NCI-H2196 treated with DMSO at 0.1 percent for 48 hours (cell line): ENCODE data around the gene GPM6B.

Experiments
- DNase-seq: peaks from one replicate; lab custom pipeline; 2025; ENCODE audit not compliant: unreplicated experiment; lab: John Stamatoyannopoulos, UW

Gene GPM6B, protein sequence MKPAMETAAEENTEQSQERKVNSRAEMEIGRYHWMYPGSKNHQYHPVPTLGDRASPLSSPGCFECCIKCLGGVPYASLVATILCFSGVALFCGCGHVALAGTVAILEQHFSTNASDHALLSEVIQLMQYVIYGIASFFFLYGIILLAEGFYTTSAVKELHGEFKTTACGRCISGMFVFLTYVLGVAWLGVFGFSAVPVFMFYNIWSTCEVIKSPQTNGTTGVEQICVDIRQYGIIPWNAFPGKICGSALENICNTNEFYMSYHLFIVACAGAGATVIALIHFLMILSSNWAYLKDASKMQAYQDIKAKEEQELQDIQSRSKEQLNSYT

DNA sequence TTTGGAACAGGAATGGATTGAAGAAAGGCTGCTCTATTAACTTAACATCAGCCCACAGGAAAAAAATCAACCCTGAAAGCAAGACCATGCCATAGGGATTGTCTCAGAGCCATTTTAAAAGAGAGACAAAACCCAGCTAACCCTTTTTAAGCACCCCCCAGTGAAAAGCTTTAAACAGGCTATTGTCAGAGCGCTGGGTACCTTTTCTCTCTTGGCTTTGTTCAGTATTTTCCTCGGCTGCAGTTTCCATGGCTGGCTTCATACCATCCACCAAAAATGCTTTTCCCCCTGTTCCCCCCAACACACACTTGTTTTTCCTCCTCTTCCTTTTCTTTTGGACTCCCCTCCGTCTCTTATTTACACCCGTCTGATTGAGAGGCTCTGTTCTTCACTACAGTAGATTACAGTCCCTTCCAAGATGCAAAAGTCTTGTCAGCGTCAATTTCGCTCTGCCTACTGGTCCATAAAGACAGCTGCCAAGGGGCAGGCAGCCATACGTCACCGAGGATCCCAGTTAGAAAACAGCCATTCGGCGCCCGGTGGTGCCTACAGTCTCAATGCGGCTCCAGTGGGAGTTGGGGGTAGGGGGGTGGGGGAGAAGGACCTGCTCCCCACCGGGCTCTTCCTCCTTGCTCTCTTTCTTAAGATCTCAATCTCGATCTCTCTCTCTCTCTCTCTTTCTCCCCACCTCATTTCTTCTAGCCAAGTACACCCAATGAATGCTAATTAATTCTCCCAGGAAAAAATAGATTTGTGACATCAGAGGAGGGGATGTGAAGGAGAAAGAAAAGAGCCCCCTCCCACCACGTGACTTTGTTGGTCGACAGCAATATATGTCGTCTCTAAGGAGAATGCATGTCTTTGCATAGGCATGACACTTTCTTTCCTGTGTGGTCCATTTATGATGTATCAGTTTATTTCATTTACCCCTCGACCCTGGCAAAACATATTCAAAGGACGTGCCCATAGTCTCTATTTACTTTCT is at the start of gene GPM6B:
Gene GPM6B, minus strand, starts transcription at position 451 of the 985 bp plus-strand sequence. Its CDS starts 189 bp downstream, at position 262.
- DNase-seq: no peak

DNA sequence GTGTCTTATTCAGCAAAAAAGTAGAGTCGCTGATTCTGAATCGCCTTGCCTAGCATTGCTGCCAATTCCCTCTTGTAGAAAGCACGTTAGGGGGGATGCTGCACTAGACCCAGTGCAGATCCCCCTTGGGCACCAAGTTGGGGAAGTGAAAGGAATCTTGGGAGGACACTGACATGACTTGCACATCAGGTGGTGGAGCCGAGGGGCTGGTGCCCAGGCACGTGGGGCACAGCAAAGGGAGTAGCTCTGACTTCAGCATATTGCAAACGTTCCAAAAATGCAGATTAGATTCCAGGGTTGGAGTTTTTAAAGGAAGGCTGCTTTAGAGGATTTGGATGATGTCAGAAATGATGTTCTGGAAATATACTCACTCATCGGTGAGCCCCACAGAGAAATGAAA is 47.4 kb upstream of the GPM6B start:
- DNase-seq: no peak

DNA sequence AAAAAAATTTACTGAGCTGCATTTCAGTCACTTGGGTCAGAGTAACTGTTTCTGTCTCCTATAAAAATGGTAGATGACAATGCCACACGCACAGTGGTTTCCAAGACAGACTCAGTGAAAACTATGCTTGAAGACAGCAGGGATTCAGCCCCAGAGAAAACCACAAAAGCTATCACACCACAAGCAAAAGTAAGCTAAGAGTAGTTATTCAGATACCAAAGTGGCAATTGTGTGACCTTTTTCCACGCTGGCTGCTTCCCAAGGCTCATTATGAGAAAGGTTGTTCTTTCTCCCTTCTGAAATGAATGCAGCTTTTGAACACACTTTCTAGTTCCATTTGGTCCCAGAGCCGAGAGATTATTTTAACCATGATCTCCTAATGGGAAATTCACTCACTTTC is 46.4 kb upstream of the GPM6B start:
- no peak for DNase-seq

DNA sequence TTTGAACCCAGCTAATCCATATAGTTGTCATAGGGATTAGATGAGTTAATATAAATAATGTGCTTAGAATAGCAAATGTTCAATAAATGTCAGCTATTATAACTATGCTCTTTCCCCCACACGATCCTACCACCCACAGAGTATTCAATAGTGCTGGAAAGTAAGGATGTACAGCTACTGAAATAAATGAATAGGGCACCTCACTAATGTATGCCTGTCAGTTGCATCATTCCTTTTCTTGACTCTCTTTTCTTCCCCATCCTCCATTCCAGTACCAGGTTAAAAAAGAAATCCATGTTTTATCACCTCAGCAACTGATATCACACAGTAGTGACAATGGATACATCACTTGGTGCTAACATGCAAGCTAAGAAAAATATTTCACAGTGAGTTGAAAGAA is 42.8 kb upstream of the GPM6B start:
- DNase-seq: no peak

DNA sequence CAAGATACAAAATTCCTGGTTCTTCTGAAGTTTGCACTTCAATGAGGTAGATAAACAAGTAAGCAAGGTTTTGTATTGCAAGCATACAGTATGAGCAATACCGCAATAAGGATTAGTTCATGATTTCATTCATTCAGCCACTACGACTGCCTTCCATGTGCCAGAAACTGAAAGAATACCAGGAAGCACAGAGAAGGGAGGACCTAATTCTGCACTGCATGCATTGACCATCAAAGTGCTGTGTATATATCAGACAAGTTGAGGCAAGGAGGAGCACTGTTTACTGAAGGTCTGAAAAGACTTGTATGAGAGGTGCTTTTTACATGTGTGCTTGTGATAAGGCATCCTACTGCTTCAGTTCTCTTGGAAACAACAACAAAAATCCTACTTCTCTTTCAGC is 40.9 kb upstream of the GPM6B start:
- no peak for DNase-seq

DNA sequence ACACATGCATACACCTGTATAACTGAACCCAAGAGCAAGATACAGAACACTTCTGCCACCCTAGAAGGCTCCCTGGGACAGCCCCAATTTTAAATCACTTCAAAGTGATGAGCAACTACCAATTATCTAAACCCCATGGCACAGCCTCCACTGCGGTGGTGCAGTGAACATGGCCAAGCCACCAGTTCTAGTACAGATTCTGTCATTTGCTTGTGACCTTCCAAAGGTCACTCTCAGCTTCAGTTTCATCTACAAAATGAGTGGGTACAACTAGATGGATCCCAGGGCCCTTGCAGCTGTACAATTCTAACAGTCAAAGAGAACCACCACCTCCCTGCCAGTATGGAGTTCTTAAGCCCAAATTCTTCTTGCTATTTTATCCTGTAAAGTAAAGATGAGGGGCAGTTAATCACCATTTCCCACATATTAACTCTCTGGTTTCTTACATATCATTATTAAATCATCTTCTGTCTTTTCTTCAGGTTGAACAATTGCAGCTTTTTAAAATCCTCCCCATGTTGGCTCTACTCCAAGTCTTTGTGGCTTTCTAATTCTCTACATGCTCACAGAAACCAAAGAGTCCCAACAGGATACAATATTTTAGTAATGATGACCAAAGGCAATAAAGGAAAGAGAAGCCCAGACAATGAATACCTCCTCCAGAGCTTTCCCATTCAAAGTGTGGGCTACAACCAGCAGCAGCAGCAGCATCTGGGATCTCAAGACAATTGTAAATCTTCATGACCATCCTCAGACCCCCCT is 39.0 kb upstream of the GPM6B start:
- no peak for DNase-seq

DNA sequence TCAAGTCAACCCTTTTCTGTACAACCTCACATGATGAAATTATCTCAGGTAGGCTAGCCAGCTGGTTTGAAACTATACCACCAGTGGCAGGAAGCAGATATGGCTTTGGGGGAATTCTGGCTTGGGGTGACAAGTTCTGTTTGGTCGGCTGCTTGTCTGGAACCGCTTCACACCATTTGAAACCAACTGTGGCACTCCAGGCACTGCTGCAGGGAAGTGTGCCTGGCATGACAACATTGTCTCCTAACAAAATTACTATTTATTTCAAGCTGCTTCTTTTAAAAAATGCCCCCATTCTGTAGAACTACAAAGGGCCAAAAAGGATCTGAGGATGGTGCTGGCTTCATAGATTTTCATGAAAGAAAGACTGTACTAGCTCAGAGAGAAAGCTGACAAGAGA is 37.1 kb upstream of the GPM6B start:
- DNase-seq: no peak

DNA sequence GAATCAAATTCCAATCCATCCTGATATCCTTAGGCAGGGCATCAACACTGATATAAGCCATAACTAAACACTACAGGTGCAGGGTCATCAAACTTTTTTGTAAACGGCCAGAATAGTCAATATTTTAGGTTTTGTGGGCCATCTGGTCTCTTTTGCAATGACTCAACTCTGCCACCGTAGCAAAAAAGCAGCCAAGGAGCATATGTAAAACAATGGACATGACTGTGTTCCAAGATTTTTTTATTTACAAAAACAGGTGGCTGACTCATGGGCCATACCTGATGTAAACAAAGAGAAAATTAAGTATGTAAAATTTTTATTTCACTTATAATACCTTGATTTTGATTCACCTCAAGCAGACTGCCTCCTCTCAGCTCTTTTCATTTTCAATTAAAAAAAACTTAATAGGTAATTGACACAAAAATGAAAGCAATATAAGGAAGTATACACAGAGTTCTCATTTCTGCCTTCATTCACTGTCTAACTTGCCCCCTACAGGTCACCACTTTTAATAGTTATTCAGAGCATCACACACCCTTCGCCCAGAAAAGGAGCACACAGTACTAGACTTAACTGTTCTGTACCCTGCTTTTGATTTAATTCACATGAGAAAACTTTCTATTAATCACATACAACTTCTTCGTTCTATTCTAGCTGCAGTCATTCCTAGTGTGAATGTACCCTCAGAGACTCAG is 35.3 kb upstream of the GPM6B start:
- no peak for DNase-seq

DNA sequence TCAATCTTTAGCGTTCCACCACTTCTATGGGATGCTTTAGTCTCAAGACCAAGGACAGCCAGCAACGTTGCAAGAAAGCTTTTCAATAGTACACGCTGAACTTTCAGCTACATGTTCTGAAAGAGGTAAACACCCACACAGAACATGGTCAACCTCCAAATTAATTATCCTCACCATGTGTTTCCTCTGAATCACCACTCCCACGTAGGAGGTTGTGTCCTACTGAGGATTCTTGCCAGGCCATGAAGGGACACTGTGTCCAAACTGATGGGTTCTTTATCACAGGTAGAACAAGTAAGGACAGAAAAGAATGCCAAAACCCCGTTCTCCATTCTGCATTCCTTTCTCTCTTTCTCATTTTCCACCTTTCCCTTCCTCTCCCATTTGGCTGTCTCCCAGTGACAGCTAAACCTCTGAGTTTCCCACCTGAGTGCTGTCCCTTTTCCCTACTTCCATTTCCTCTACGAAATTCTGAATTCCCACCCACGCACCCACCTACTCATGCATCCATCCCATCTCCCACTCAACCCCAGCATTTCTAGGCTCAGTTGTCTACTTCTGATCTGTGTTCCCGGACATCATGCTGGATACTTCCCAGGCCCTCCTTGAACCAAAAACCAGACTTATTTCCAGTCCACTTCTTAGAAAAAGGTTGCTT is 29.0 kb upstream of the GPM6B start:
- no peak for DNase-seq

DNA sequence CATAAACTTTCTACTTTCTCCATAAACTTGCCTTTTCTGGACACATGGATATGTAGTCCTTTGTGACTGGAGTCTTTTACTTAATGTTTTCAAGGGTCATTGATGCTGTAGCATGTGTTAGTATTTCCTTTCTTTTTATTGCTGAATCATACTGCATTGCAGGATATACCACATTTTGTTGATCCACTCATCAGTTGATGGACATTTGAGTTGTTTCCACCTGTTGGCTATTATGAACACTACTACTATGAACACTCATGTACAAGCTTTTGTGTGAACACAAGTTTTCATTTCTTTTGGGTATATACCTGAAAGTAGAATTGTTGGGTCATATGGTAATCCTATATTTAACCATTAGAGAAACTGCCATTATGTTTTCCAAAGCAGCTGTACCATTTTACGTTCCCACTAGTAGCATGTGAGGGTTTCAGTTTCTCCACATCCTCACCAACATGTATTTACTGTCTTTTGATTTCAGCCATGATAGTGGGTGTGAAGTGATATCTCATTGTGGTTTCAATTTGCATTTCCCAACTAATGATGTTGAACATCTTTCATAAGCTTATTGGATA is 26.3 kb upstream of the GPM6B start:
- no peak for DNase-seq

DNA sequence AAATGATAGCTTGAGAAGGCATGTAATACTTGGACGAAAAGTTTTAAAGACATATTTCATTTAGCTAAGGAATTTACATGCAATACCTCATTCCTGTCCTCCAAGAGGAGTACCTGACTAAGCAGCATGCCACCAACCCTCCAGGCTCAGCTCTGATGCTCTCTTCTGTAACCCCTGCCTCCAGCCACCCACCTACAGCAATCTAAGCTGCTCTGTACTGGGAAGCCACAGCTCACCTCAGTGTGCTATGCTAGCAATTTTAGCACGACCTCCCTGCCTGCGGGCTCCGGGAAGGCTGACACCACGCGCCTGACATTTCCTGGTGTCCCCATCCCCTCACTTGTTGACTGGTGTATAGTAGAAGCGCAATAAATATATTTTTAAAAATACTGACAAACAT is 23.2 kb upstream of the GPM6B start:
- DNase-seq: no peak

DNA sequence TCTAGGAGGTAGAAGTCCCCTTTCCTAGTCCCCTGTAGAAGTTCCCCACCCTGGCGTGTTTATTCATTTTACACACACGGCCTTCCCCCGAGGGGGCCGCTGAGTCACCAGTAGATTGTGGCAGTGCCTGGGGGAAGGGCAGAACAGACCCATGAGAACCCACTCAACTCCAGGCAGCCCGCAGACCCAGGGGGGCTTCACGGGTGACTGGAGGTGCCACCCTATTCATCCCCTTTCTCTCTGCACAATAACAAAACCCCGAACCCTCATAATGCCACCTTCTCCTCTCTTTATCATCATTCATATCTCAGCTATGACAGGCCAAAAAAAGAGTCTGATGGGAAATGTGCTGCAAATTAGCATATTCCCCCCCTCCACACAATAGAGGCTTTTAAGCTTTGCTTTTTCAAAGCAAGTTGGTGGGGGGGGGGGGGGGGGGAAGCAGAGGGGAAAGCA is 20.4 kb upstream of the GPM6B start:
- no peak for DNase-seq

DNA sequence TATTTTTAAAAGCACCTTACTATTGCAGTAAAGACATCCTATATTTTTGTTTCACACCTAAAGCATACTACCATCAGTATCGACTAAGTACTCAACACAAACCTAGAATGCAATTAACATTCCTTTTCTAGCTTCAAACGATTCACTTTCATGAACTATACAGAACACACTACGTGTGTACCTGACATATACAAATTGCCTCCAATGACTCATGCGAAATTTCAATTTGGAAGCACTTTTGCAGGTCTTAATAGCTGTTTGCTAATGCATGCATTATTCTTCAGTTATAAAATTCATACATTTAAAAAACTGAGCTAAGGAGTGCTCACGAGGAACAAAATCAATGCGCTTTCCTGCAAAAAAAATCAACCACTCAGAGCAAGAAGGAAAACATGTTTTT is 19.7 kb upstream of the GPM6B start:
- DNase-seq: no peak

DNA sequence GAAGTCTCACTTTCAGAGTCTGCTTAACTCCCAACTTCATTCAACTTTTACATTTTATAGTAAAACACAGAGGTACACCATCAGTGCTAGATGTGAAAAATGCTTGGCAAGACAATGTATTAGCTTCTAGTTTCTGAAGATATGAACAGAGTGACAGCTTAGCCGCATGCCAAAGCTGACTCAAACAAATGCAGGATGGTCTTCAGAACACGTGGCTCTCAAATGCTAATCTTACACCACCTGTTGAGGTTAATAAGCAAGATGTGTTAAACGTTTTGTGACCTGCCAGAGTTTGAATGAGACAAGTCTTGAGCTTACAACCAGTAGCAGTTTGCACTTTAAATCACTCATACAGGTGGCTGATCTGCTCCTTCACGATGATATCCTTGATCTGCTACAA is 18.9 kb upstream of the GPM6B start:
- DNase-seq: no peak

DNA sequence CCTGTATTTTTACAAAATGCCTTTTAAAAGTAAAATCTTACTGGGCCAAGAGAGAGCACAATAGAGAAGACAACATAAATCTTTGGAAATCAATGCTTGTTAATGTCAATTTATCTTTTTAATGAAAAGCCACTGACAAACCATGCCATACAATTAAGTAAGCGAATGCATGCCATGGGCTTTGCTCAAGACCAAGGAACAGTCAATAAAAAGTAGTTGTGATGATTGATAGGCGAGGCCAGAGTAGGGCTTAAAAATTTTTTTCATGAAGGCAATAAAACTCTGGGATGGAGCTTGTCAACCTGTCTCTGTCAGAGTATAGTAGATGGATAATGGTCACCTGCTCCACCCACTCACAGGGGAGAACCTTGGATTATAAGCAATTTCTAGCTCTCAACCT is 17.5 kb upstream of the GPM6B start:
- DNase-seq: no peak

DNA sequence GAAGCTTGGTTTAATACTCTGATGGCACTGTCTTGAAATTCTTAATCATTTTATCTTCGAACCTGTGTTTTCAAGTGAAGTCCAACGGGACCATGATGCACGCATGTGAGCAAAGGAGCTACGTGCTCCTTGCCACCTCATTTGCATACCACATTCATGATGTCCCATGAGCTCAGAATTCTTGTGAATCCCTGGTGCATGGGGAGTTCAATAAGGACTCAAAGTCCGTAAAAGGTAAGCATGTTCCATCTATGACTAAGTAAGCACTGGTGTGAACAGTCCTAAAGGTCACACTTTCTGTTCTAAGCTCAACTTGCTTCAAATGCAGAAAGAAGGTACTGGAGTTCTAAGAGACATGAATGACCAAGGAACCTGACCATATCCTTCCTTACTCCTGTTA is 13.1 kb upstream of the GPM6B start:
- no peak for DNase-seq

DNA sequence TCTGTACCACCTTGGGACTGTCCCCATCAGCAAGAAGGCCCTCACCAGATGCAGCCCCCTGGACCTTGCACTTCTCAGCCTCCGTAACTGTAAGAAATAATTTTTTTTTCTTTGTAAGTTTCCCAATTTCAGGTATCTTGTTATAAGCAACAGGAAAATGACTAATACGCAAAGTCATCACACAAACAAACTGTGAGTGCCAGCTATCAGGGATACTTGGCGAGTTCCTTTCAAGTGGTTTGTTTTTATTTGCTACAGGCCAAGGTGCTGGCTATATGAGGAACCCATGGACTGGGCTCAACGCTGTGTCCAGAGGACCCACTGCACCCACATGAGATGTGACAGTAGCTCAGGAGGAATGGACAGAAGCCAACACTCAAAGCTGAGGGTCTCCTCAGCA is 11.5 kb upstream of the GPM6B start:
- DNase-seq: no peak

DNA sequence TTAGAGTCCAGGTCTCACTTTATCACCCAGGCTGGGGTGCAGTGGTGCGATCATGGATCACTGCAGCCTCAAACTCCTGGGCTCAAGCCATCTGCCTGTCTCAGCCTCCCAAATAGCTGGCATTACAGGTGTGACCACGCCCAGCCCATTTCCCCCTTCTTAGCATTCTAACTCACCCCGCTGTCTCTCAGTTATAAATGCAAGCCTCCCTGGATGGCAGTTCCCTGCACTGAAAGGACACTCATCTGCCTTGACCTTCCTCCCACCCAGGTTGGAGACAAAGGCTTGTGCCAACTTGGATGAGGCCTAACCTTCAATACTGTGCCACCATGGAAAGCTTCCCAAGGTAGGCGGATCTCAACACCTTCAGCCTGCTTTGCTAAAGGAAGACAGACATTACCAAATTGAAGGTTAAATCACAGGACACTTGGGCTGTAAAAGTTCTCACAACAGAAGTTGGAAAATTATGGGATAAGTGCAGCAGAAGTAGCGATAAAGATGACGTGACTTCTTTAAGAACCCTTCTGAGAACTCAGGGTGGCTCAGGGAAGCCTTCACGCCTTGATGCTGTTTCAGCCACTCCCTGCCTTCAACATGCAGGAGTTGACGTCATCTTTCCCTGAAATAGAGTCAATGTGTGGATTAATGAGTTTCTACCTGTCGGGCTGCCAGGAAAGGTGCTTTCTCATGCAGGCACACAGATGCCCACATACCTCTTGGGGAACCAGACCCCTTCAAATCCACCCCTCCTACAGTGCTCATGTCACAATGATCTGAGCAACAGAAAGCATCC is 10.6 kb upstream of the GPM6B start:
- no peak for DNase-seq

DNA sequence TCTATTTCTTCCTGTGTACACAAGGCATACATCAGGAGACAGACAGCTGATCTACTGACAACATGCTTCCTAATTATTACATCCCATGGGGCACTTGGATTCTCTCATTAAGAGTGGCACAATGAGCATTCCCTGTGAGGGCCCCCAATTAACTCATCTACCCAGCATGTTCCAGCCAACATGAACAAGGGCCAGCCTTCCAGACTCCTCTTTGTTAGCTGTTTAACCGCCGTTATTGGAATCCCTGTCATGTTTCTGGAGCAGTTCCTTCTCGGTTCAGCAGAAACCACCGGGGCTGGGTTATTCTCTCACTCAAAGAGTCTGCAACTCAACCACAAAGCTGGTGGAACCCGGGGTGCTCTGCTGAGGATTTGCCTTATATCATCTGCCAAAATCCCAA is 9.9 kb upstream of the GPM6B start:
- no peak for DNase-seq
